ENCODE results near the gene SPN. TPM values are rescaled to one million over a fixed set of nuclear protein-coding genes. Genes with fewer than 3 reads are reported as not detected.
A peak's percentile ranks its signal among the peaks of the same experiment; 100 is the strongest.
"Not testable (repeated sequence)": the region's sequence is repeated elsewhere in the genome, so short reads cannot be mapped to it uniquely, and the experiment has no call there.

SPN gene
- polyA plus RNA-seq, 6 donors from 2014 or later, result 2.0 to 3.3 (median 2.4) TPM; not detected in 1

GRCh38 chr16:29675811-29676643, 13.0 kb downstream of the SPN start:
- ATAC-seq (ENCODE audit: low read depth in 2 of 2), result peak; percentile 79 to 83
- no peaks in the 10 kb centered on the region for H3K27me3 Mint-ChIP-seq
- H3K36me3 Mint-ChIP-seq, result no peaks in the 10 kb centered on the region
- H3K27ac Mint-ChIP-seq, result peak overlapping the region in 3 of 6 donors; percentile 18 to 77 (median 59)
- no peak for DNase-seq
- H3K4me1 Mint-ChIP-seq, result peaks cover 17 to 31% (median 25%) of the 10 kb centered on the region in 3 donors
- H3K4me3 Mint-ChIP-seq, result no peak overlapping the region
- no peaks in the 10 kb centered on the region for H3K9me3 Mint-ChIP-seq

- Mint-ChIP-seq H3K27ac (no peak overlapping the region), H3K27me3 (no peaks in the 10 kb centered on the region), H3K36me3 (no peaks in the 10 kb centered on the region), H3K4me1 (peaks cover 13 to 33% (median 25%) of the 10 kb centered on the region in 3 donors), H3K4me3 (no peak overlapping the region), H3K9me3 (no peaks in the 10 kb centered on the region)
- DNase-seq (no peak), ATAC-seq (ENCODE audit: low read depth in 2 of 2) (no peak)
Measured at GRCh38 chr16:29676989-29677785, 14.1 kb downstream of the SPN start.

- Mint-ChIP-seq H3K4me1 (peaks cover 13 to 33% (median 25%) of the 10 kb centered on the region in 3 donors), H3K36me3 (no peaks in the 10 kb centered on the region), H3K27me3 (no peaks in the 10 kb centered on the region), H3K9me3 (no peaks in the 10 kb centered on the region), H3K4me3 (peak within 1 kb of the TSS; percentile 48 to 89 (median 76)), H3K27ac (peak within 1 kb of the TSS in 4 of 6 donors; percentile 14 to 95 (median 80))
- DNase-seq, result no peak
- ATAC-seq (ENCODE audit: low read depth in 2 of 2), result no peak
Measured at GRCh38 chr16:29678691-29679267, 15.7 kb downstream of the SPN start, which contains the start of gene QPRT. Gene QPRT (plus strand): TSS chr16:29679180. CDS start chr16:29679198, 18 bp downstream.

- H3K27ac Mint-ChIP-seq, result peak overlapping the region in 1 of 6 donors; percentile 81
- ATAC-seq (ENCODE audit: low read depth in 2 of 2) (no peak), DNase-seq (no peak)
- H3K27me3 Mint-ChIP-seq, result no peaks in the 10 kb centered on the region
- H3K4me1 Mint-ChIP-seq, result peaks cover 13 to 31% (median 25%) of the 10 kb centered on the region in 3 donors
- no peaks in the 10 kb centered on the region for H3K36me3 Mint-ChIP-seq
- H3K9me3 Mint-ChIP-seq, result no peaks in the 10 kb centered on the region
- peak overlapping the region; percentile 48 to 87 (median 76) for H3K4me3 Mint-ChIP-seq
Measured at GRCh38 chr16:29680180-29680598, 17.1 kb downstream of the SPN start.

- H3K4me1 Mint-ChIP-seq, result peaks cover 14 to 30% (median 23%) of the 10 kb centered on the region in 3 donors
- no peak overlapping the region for H3K4me3 Mint-ChIP-seq
- peak overlapping the region in 2 of 6 donors; percentile 69 to 85 for H3K27ac Mint-ChIP-seq
- DNase-seq (no peak), ATAC-seq (ENCODE audit: low read depth in 2 of 2) (no peak)
- no peaks in the 10 kb centered on the region for H3K9me3 Mint-ChIP-seq
- H3K27me3 Mint-ChIP-seq, result no peaks in the 10 kb centered on the region
- no peaks in the 10 kb centered on the region for H3K36me3 Mint-ChIP-seq
Measured at GRCh38 chr16:29683543-29684090, 20.6 kb downstream of the SPN start.

GRCh38 chr16:29684679-29685078, 21.6 kb downstream of the SPN start:
- no peak for DNase-seq
- Mint-ChIP-seq H3K9me3 (no peaks in the 10 kb centered on the region), H3K4me3 (peak overlapping the region in 1 of 8 donors; percentile 70), H3K27me3 (no peaks in the 10 kb centered on the region), H3K27ac (no peak overlapping the region), H3K4me1 (peaks cover 7 to 27% (median 18%) of the 10 kb centered on the region in 3 donors), H3K36me3 (no peaks in the 10 kb centered on the region)
- ATAC-seq (ENCODE audit: low read depth in 2 of 2), result no peak

GRCh38 chr16:29686740-29687332, 23.8 kb downstream of the SPN start:
- ATAC-seq (ENCODE audit: low read depth in 2 of 2), result no peak
- no peak overlapping the region for H3K4me3 Mint-ChIP-seq
- H3K9me3 Mint-ChIP-seq, result no peaks in the 10 kb centered on the region
- peak overlapping the region in 1 of 6 donors; percentile 16 for H3K27ac Mint-ChIP-seq
- DNase-seq, result no peak
- H3K36me3 Mint-ChIP-seq, result no peaks in the 10 kb centered on the region
- H3K27me3 Mint-ChIP-seq, result no peaks in the 10 kb centered on the region
- peaks cover 9 to 19% (median 16%) of the 10 kb centered on the region in 3 donors for H3K4me1 Mint-ChIP-seq

GRCh38 chr16:29687755-29688154, 24.7 kb downstream of the SPN start:
- no peaks in the 10 kb centered on the region for H3K27me3 Mint-ChIP-seq
- H3K4me1 Mint-ChIP-seq, result peaks cover 10 to 20% (median 17%) of the 10 kb centered on the region in 3 donors
- ATAC-seq (ENCODE audit: low read depth in 2 of 2) (no peak), DNase-seq (no peak)
- H3K36me3 Mint-ChIP-seq, result no peaks in the 10 kb centered on the region
- H3K9me3 Mint-ChIP-seq, result no peaks in the 10 kb centered on the region
- no peak overlapping the region for H3K27ac Mint-ChIP-seq
- no peak overlapping the region for H3K4me3 Mint-ChIP-seq

- Mint-ChIP-seq H3K27me3 (no peaks in the 10 kb centered on the region), H3K4me1 (peaks cover 10 to 20% (median 17%) of the 10 kb centered on the region in 3 donors), H3K27ac (no peak overlapping the region), H3K9me3 (no peaks in the 10 kb centered on the region), H3K36me3 (no peaks in the 10 kb centered on the region), H3K4me3 (no peak overlapping the region)
- no peak for DNase-seq
- ATAC-seq (ENCODE audit: low read depth in 2 of 2), result no peak
Measured at GRCh38 chr16:29688172-29688571, 25.1 kb downstream of the SPN start.

GRCh38 chr16:29689490-29690351, 26.7 kb downstream of the SPN start:
- not testable (repeated sequence) for H3K36me3 Mint-ChIP-seq; DNase-seq; ATAC-seq (ENCODE audit: low read depth in 2 of 2); H3K27me3 Mint-ChIP-seq; H3K9me3 Mint-ChIP-seq
- Mint-ChIP-seq H3K4me1 (peaks cover 10 to 20% (median 17%) of the 10 kb centered on the region in 3 donors), H3K4me3 (peak overlapping the region in 1 of 8 donors; percentile 76), H3K27ac (peak overlapping the region in 2 of 6 donors; percentile 82)

GRCh38 chr16:29692606-29693005, 29.6 kb downstream of the SPN start:
- H3K4me1 Mint-ChIP-seq, result peaks cover 4 to 12% (median 12%) of the 10 kb centered on the region in 3 donors
- H3K9me3 Mint-ChIP-seq; H3K4me3 Mint-ChIP-seq; H3K27me3 Mint-ChIP-seq; H3K36me3 Mint-ChIP-seq; ATAC-seq (ENCODE audit: low read depth in 2 of 2); H3K27ac Mint-ChIP-seq; DNase-seq: not testable (repeated sequence)
